HepG2 (cell line): ENCODE data around the gene NEURL4. TPM values are rescaled to one million over a fixed set of nuclear protein-coding genes. Genes with fewer than 3 reads are reported as not detected.
A peak's percentile ranks its signal among the peaks of the same experiment; 100 is the strongest.

ENCODE experiments used
- ATAD3A ChIP-seq: sonication (generic); formaldehyde crosslinking; IDR thresholded peaks from 2 replicates; pipeline ENCODE4 v1.4.0; 2020; ENCODE audit warnings: missing genetic modification reagents
- FOXK1 ChIP-seq: sonication (generic); formaldehyde crosslinking; IDR thresholded peaks from 2 replicates; pipeline ENCODE4 v1.4.0; 2020; ENCODE audit warnings: low read depth, missing genetic modification reagents, borderline replicate concordance
- GATA4 ChIP-seq: sonication (generic); IDR thresholded peaks from 2 replicates; pipeline ENCODE4 v1.6.1; 2016; ENCODE audit warnings: antibody characterized with exemption, low read depth, borderline replicate concordance
- GATAD2A ChIP-seq: IDR thresholded peaks from 2 replicates; pipeline ENCODE4 v1.6.1; 2016
- JUNB ChIP-seq: sonication (generic); formaldehyde crosslinking; IDR thresholded peaks from 2 replicates; pipeline ENCODE4 v1.8.0; 2022; ENCODE audit warnings: missing genetic modification reagents, mild to moderate bottlenecking, borderline replicate concordance
- KDM6A ChIP-seq: IDR thresholded peaks from 2 replicates; pipeline ENCODE4 v1.6.1; 2016; ENCODE audit warnings: low read depth
- LCORL ChIP-seq, 2 experiments: fragments of 450-650 bp in 1 of 2; sonication (generic) in 1 of 2; formaldehyde crosslinking in 1 of 2; IDR thresholded peaks; 2 replicates each; pipeline versions ENCODE4 v1.5.0 to v1.6.1; 2017 to 2020; ENCODE audit warnings: antibody characterized with exemption in 1 of 2, missing genetic modification reagents in 1 of 2
- MEIS2 ChIP-seq: sonication (generic); formaldehyde crosslinking; IDR thresholded peaks from 2 replicates; pipeline ENCODE4 v1.9.0; 2021; ENCODE audit warnings: mild to moderate bottlenecking, missing genetic modification reagents
- MXI1 ChIP-seq: IDR thresholded peaks from 3 replicates; pipeline ENCODE4 v1.6.1; 2012; ENCODE audit warnings: low read depth, low read length, inconsistent platforms, borderline replicate concordance
- MZF1 ChIP-seq: sonication (generic); formaldehyde crosslinking; IDR thresholded peaks from 2 replicates; pipeline ENCODE4 v1.8.1; 2023; ENCODE audit warnings: mild to moderate bottlenecking, missing genetic modification reagents, borderline replicate concordance
- NBN ChIP-seq: fragments of 450-650 bp; conservative IDR thresholded peaks from 2 replicates; pipeline ENCODE4 v1.6.1; 2017
- REXO4 ChIP-seq: sonication (generic); formaldehyde crosslinking; IDR thresholded peaks from 2 replicates; pipeline ENCODE4 v1.8.0; 2022; ENCODE audit warnings: missing genetic modification reagents, mild to moderate bottlenecking, borderline replicate concordance
- RFX5 ChIP-seq: IDR thresholded peaks from 2 replicates; pipeline ENCODE4 v1.6.1; 2011; ENCODE audit warnings: low read depth, low read length, improper control_type of control experiment
- SKI ChIP-seq: fragments of 450-650 bp; IDR thresholded peaks from one replicate; pipeline ENCODE4 v1.6.1; 2018; ENCODE audit warnings: mild to moderate bottlenecking; ENCODE audit not compliant: partially characterized antibody
- SOX13 ChIP-seq, 3 experiments: fragments of 450-650 bp in 1 of 3; sonication (generic) in 1 of 3; formaldehyde crosslinking in 1 of 3; IDR thresholded peaks in 2 of 3; conservative IDR thresholded peaks in 1 of 3; 2 replicates each; pipeline versions ENCODE4 v1.5.0 to v1.6.1; 2016 to 2020; ENCODE audit warnings: antibody characterized with exemption in 1 of 3, mild to moderate bottlenecking in 1 of 3, missing compliant biosample characterization in 1 of 3, missing genetic modification reagents in 1 of 3, moderate library complexity in 1 of 3
- SSRP1 ChIP-seq: IDR thresholded peaks from 2 replicates; pipeline ENCODE4 v1.6.1; 2016; ENCODE audit warnings: control low read depth
- SYNCRIP ChIP-seq: fragments of 200-400 bp; formaldehyde crosslinking; IDR thresholded peaks from 2 replicates; pipeline ENCODE4 v1.6.1; 2018; ENCODE audit warnings: mild to moderate bottlenecking, low read depth, low read length; ENCODE audit not compliant: insufficient read depth
- ZNF331 ChIP-seq: sonication (generic); formaldehyde crosslinking; IDR thresholded peaks from 2 replicates; pipeline ENCODE4 v1.4.0; 2020; ENCODE audit warnings: missing genetic modification reagents
- ZNF335 ChIP-seq: sonication (generic); formaldehyde crosslinking; IDR thresholded peaks from 2 replicates; pipeline ENCODE4 v1.4.0; 2020; ENCODE audit warnings: missing genetic modification reagents
- ZNF343 ChIP-seq: sonication (generic); formaldehyde crosslinking; IDR thresholded peaks from 2 replicates; pipeline ENCODE4 v1.4.0; 2020; ENCODE audit warnings: mild to moderate bottlenecking, missing genetic modification reagents
- ZNF432 ChIP-seq: sonication (generic); formaldehyde crosslinking; IDR thresholded peaks from 2 replicates; pipeline ENCODE4 v1.5.0; 2020; ENCODE audit warnings: missing genetic modification reagents, mild to moderate bottlenecking, borderline replicate concordance
- ZNF570 ChIP-seq: sonication (generic); formaldehyde crosslinking; IDR thresholded peaks from 2 replicates; pipeline ENCODE4 v1.4.0; 2020; ENCODE audit warnings: mild to moderate bottlenecking, missing genetic modification reagents, borderline replicate concordance
- ZNF7 ChIP-seq: IDR thresholded peaks from 2 replicates; pipeline ENCODE4 v1.6.1; 2016; ENCODE audit warnings: missing biosample characterization, missing genetic modification reagents
- ZNF720 ChIP-seq: sonication (generic); formaldehyde crosslinking; IDR thresholded peaks from 2 replicates; pipeline ENCODE4 v1.4.0; 2020; ENCODE audit warnings: missing genetic modification reagents
- polyA plus RNA-seq, 8 experiments: library from polyadenylated mRNA; depleted of rRNA in 3 of 8; stranded (reverse) in 7 of 8; unstranded in 1 of 8; fragments of >200 nt; fragmentation: Illumina TruSeq in 4 of 8; extraction: Trizol in 4 of 8; gene quantifications; 2 replicates each; pipeline versions ENCODE4 v1.2.1 to v1.2.3, GENCODE V29; 2011 to 2016; ENCODE audit warnings: low read depth in 4 of 8, missing spikeins in 1 of 8, mixed read lengths in 1 of 8; ENCODE audit not compliant: insufficient read depth in 1 of 8
- total RNA-seq, 5 experiments: library from RNA; depleted of rRNA; stranded (reverse); fragments of >200 nt; fragmentation: Illumina TruSeq; extraction: Trizol; gene quantifications; 2 replicates each; pipeline ENCODE4 v1.2.3, GENCODE V29; 2016; ENCODE audit warnings: low read depth in 1 of 5
- TF ChIP-seq, protein P1 (sequence below): sonication (generic); formaldehyde crosslinking; IDR thresholded peaks from 2 replicates; pipeline ENCODE4 v1.4.0; 2020; ENCODE audit warnings: missing genetic modification reagents, borderline replicate concordance
- TF ChIP-seq, protein P2 (sequence below): sonication (generic); formaldehyde crosslinking; IDR thresholded peaks from 2 replicates; pipeline ENCODE4 v1.5.0; 2020; ENCODE audit warnings: missing genetic modification reagents, mild to moderate bottlenecking, borderline replicate concordance
- TF ChIP-seq, protein P3 (sequence below): sonication (generic); formaldehyde crosslinking; conservative IDR thresholded peaks from 2 replicates; pipeline ENCODE4 v1.8.1; 2023; ENCODE audit warnings: missing genetic modification reagents

NEURL4 gene
- total and polyA plus RNA-seq, 2 of the 13 experiments (the other 11 are each of a cell fraction or from before 2014, with no cell fraction given) = 14.8 to 15.7 TPM

DNA sequence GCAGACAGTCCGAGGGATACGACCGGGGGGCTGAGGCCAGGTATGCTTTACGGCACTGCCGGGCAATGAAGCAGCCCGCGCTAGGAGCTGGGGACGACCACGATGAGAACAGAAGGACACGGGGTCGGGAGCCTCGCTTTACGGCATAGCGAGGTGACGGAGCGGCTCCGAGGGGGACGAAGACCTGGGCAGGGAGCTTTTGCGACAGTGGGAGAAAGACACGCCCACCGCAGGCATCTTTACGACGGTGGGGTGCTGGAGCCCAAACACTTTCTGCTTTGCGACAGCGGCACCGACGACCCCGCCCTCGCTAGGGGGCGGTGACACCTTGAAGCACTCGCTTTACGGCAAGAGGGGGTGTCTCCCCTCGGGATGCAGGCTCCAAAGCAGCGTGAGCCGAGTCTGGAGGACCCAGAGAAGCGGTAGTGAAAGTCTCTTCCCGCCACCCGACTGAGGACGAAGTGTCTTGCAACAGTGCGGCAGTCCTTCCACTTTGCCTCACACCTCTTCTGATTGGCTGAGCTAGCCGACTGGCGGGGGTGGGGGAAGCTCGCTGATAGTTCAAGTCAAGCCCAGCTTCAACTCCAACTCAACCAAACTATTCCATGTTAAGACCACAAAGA is 350 bp upstream of the NEURL4 start (continued):
- TF ChIP-seq RFX5 (no peak), ATAD3A (no peak), NBN (no peak), MXI1 (peak; percentile 83; the same call in 1 of the 3 replicates), SYNCRIP (no peak), ZNF432 (no peak), JUNB (CRISPR knock-in tag) (no peak), MEIS2 (CRISPR knock-in tag) (peak; percentile 56; the same call in 1 of the 2 replicates), ZNF7 (CRISPR knock-in tag) (no peak), GATA4 (no peak), FOXK1 (CRISPR knock-in tag) (peak; percentile 66), ZNF335 (no peak), SOX13 (IDR thresholded peaks at IDR 0.05) (no peak), SOX13 (CRISPR knock-in tag; conservative IDR thresholded peaks at IDR 0.05 in 1 of 2, IDR thresholded peaks at IDR 0.05 in 1 of 2) (no peak; a peak in 1 of 4 replicates), ZNF331 (CRISPR knock-in tag) (peak; percentile 31; the same call in 1 of the 2 replicates), GATAD2A (CRISPR knock-in tag) (peak; percentile 55), SKI (peak; percentile 60), ZNF570 (no peak), MZF1 (CRISPR knock-in tag) (no peak), SSRP1 (CRISPR knock-in tag) (no peak), ZNF343 (CRISPR knock-in tag) (0 out of 2 replicates have a peak, but pooled peaks have one; percentile 83), LCORL (IDR thresholded peaks at IDR 0.05) (no peak), LCORL (CRISPR knock-in tag; IDR thresholded peaks at IDR 0.05) (no peak), ZNF720 (no peak), KDM6A (no peak), REXO4 (CRISPR knock-in tag) (no peak)
- TF ChIP-seq, protein P1, sequence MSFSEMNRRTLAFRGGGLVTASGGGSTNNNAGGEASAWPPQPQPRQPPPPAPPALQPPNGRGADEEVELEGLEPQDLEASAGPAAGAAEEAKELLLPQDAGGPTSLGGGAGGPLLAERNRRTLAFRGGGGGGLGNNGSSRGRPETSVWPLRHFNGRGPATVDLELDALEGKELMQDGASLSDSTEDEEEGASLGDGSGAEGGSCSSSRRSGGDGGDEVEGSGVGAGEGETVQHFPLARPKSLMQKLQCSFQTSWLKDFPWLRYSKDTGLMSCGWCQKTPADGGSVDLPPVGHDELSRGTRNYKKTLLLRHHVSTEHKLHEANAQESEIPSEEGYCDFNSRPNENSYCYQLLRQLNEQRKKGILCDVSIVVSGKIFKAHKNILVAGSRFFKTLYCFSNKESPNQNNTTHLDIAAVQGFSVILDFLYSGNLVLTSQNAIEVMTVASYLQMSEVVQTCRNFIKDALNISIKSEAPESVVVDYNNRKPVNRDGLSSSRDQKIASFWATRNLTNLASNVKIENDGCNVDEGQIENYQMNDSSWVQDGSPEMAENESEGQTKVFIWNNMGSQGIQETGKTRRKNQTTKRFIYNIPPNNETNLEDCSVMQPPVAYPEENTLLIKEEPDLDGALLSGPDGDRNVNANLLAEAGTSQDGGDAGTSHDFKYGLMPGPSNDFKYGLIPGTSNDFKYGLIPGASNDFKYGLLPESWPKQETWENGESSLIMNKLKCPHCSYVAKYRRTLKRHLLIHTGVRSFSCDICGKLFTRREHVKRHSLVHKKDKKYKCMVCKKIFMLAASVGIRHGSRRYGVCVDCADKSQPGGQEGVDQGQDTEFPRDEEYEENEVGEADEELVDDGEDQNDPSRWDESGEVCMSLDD = peak; percentile 51; the same call in 1 of the 2 replicates
- TF ChIP-seq, protein P2, sequence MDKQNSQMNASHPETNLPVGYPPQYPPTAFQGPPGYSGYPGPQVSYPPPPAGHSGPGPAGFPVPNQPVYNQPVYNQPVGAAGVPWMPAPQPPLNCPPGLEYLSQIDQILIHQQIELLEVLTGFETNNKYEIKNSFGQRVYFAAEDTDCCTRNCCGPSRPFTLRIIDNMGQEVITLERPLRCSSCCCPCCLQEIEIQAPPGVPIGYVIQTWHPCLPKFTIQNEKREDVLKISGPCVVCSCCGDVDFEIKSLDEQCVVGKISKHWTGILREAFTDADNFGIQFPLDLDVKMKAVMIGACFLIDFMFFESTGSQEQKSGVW (CRISPR knock-in tag) = no peak
- TF ChIP-seq, protein P3, sequence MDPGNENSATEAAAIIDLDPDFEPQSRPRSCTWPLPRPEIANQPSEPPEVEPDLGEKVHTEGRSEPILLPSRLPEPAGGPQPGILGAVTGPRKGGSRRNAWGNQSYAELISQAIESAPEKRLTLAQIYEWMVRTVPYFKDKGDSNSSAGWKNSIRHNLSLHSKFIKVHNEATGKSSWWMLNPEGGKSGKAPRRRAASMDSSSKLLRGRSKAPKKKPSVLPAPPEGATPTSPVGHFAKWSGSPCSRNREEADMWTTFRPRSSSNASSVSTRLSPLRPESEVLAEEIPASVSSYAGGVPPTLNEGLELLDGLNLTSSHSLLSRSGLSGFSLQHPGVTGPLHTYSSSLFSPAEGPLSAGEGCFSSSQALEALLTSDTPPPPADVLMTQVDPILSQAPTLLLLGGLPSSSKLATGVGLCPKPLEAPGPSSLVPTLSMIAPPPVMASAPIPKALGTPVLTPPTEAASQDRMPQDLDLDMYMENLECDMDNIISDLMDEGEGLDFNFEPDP (CRISPR knock-in tag) = no peak
